Right lobe of liver (tissue), 6 donors: ENCODE data around the gene EHMT2. TPM values are rescaled to one million over a fixed set of nuclear protein-coding genes. Genes with fewer than 3 reads are reported as not detected.

Source experiments
- ATAC-seq, 4 donors: fragments of 200-7000 bp; cut with Tn5 transposase; one replicate each; pipeline ENCODE4 v1.9.1; 2020; ENCODE audit warnings: mild to moderate bottlenecking in 4 of 4, moderate library complexity in 4 of 4
- DNase-seq, 3 donors: peaks; one replicate each; pipeline ENCODE4 v3.0.0-alpha.2; 2020
- H3K27ac ChIP-seq, 3 donors: fragments of 200-600 bp; one replicate each; pipeline ENCODE4 v1.8.0; 2022
- H3K27me3 ChIP-seq, 2 donors: fragments of 200-600 bp; one replicate each; pipeline ENCODE4 v1.8.0; 2022
- H3K36me3 ChIP-seq, 4 donors: fragments of 200-600 bp; sonication (generic) in 1 of 4; one replicate each; pipeline versions ENCODE4 v1.5.1 to v1.8.0; 2017 to 2022; ENCODE audit warnings: control low read depth in 1 of 4
- H3K4me1 ChIP-seq, 4 donors: fragments of 200-600 bp; sonication (generic) in 1 of 4; one replicate each; pipeline versions ENCODE4 v1.5.1 to v1.8.0; 2017 to 2022; ENCODE audit warnings: control low read depth in 1 of 4
- H3K4me3 ChIP-seq, 3 donors: fragments of 200-600 bp; one replicate each; pipeline ENCODE4 v1.8.0; 2022
- H3K9me3 ChIP-seq, 4 donors: fragments of 200-600 bp; sonication (generic) in 1 of 4; one replicate each; pipeline versions ENCODE4 v1.5.1 to v1.8.0; 2017 to 2022; ENCODE audit warnings: control low read depth in 1 of 4
- CTCF ChIP-seq, 4 donors: fragments of 200-600 bp in 3 of 4; fragments of 450-650 bp in 1 of 4; IDR thresholded peaks; one replicate each; pipeline versions ENCODE4 v1.5.1 to v1.8.0; 2016 to 2022; ENCODE audit warnings: antibody characterized with exemption in 4 of 4, mild to moderate bottlenecking in 2 of 4
- POLR2A ChIP-seq: fragments of 450-650 bp; IDR thresholded peaks from one replicate; pipeline ENCODE4 v1.6.1; 2017; ENCODE audit warnings: antibody characterized with exemption, mild to moderate bottlenecking
- WGBS: methylation state at CpG from one replicate; pipeline ENCODE4 v1.1.6; 2018; ENCODE audit warnings: low coverage, low lambda C conversion rate; ENCODE audit not compliant: insufficient coverage; ENCODE audit errors: missing lambda C conversion rate; 5-methylcytosine and 5-hydroxymethylcytosine counted together
- intact Hi-C, 2 donors: fragments of 100-400 bp; cut with DNase I; formaldehyde crosslinking; loops; one replicate each; pipeline versions ENCODE4 v1.11.2 to v1.14.1; 2022
- total RNA-seq, 6 experiments: library from RNA; depleted of rRNA in 2 of 6; stranded (reverse); fragments of >200 nt in 2 of 6; fragmentation: NEBNext Ultra II Directional in 3 of 6; extraction: Animal tissue kit (Norgen Biotek cat#: 25700) in 3 of 6; gene quantifications; one replicate each; pipeline versions ENCODE4 v1.1.0 to v1.2.4, GENCODE V29; 2016 to 2023
- donor health status: DM: no; HTN: yes; CAD: no.
- donor health status: DM: no; HTN: no; CAD: no.
- donor health status: DM: no; HTN: no; CAD: no.
- donor health status: DM: no; HTN: yes; CAD: no.
- donor health status: DM: no; HTN: yes; CAD: no.

The EHMT2 gene
- total RNA-seq, 6 experiments from 2014 or later, result 10.7 to 20.1 (median 13.3) TPM

GRCh38 chr6:31836474-31837368, 60.8 kb downstream of the EHMT2 start:
- 23% methylated on average over 12 of the region's 12 CpGs for WGBS
- TF ChIP-seq POLR2A, result no peak
- peak in 1 of 4 donors; percentile 17 for TF ChIP-seq CTCF (IDR thresholded peaks at IDR 0.05)
- DNase-seq, result no peak
- H3K36me3 ChIP-seq, result peaks cover 11 to 41% (median 24%) of the 10 kb centered on the region in 4 donors
- H3K9me3 ChIP-seq, result no peaks in the 10 kb centered on the region
- H3K4me3 ChIP-seq, result peak overlapping the region; percentile 81 to 89 (median 87)
- H3K27ac ChIP-seq, result peak overlapping the region; percentile 93 to 96 (median 94)
- peaks cover 0 to 33% (median 13%) of the 10 kb centered on the region in 4 donors for H3K4me1 ChIP-seq
- no peaks in the 10 kb centered on the region for H3K27me3 ChIP-seq
- intact Hi-C loops, result loop anchor here (10.0 kb wide), 1 partner anchor 62 kb away; the partner anchor contains the start of gene VWA7 (in 2 of the 2)
- ATAC-seq, result no peak

GRCh38 chr6:31836047-31836473, 61.4 kb downstream of the EHMT2 start:
- ATAC-seq (no peak), DNase-seq (no peak)
- Histone ChIP-seq H3K4me1 (peaks cover 0 to 40% (median 13%) of the 10 kb centered on the region in 4 donors), H3K4me3 (peak overlapping the region; percentile 81 to 89 (median 87)), H3K36me3 (peaks cover 11 to 40% (median 26%) of the 10 kb centered on the region in 4 donors), H3K27me3 (no peaks in the 10 kb centered on the region), H3K27ac (peak overlapping the region; percentile 93 to 96 (median 94)), H3K9me3 (no peaks in the 10 kb centered on the region)
- WGBS, result 31% methylated on average over 12 of the region's 14 CpGs
- TF ChIP-seq CTCF (IDR thresholded peaks at IDR 0.05), result no peak
- intact Hi-C loops, result loop anchor here (10.0 kb wide), 1 partner anchor 61 kb away; the partner anchor contains the start of gene VWA7 (in 2 of the 2)

- Histone ChIP-seq H3K36me3 (peaks cover 5 to 26% (median 17%) of the 10 kb centered on the region in 4 donors), H3K4me1 (peaks cover 0 to 41% (median 13%) of the 10 kb centered on the region in 4 donors), H3K27ac (peak overlapping the region; percentile 93 to 96 (median 94)), H3K27me3 (no peaks in the 10 kb centered on the region), H3K9me3 (no peaks in the 10 kb centered on the region), H3K4me3 (peak overlapping the region; percentile 81 to 89 (median 87))
- intact Hi-C loops, result loop anchor here (10.0 kb wide), 1 partner anchor 60 kb away; the partner anchor contains the start of gene VWA7 (in 2 of the 2)
- under 1% methylated on average over 54 of the region's 59 CpGs for WGBS
- DNase-seq (peak; percentile 89 to 93 (median 92)), ATAC-seq (peak; percentile 43 to 88 (median 66))
- TF ChIP-seq POLR2A (peak; percentile 71), CTCF (IDR thresholded peaks at IDR 0.05) (no peak)
These were observed 62.9 kb downstream of the EHMT2 start for GRCh38 chr6:31834367-31835250.
